Right cardiac atrium (tissue), 5 donors: ENCODE results near the gene DAPK1. TPM values are rescaled to one million over a fixed set of nuclear protein-coding genes. Genes with fewer than 3 reads are reported as not detected.

Experiments used
- ATAC-seq, 2 donors: fragments of 200-7000 bp; cut with Tn5 transposase; one replicate each; pipeline versions ENCODE4 v1.8.0 to v1.9.1; 2020; ENCODE audit warnings: moderate library complexity in 2 of 2, mild to moderate bottlenecking in 1 of 2
- DNase-seq, 3 donors: peaks; one replicate each; pipeline ENCODE4 v3.0.0-alpha.2; 2020
- H3K27ac ChIP-seq: one replicate; pipeline ENCODE4 v1.5.1; 2013; ENCODE audit warnings: mild to moderate bottlenecking, low read length, control low read depth, moderate library complexity
- H3K27me3 ChIP-seq: one replicate; pipeline ENCODE4 v1.6.1; 2013; ENCODE audit not compliant: control insufficient read depth, insufficient read depth
- H3K4me1 ChIP-seq: one replicate; pipeline ENCODE4 v1.6.1; 2013; ENCODE audit warnings: low read length; ENCODE audit not compliant: control insufficient read depth, insufficient read depth
- H3K4me3 ChIP-seq: one replicate; pipeline ENCODE4 v1.5.1; 2013; ENCODE audit warnings: low read length, control low read depth
- H3K9me3 ChIP-seq: one replicate; pipeline ENCODE4 v1.6.1; 2013; ENCODE audit warnings: low read length; ENCODE audit not compliant: control insufficient read depth
- WGBS: extraction: QIAGEN DNeasy Blood & Tissue Kit; methylation state at CpG from one replicate; pipeline ENCODE4 v1.1.7; 2013; 5-methylcytosine and 5-hydroxymethylcytosine counted together
- intact Hi-C, 4 donors: fragments of 100-400 bp; cut with DNase I; formaldehyde crosslinking; loops; one replicate each; pipeline versions ENCODE4 v1.11.0 to v1.14.0; 2022 to 2023
- polyA plus RNA-seq: library from polyadenylated mRNA; stranded (reverse); fragments of 200-250 nt; gene quantifications from one replicate; pipeline ENCODE4 v1.2.3, GENCODE V29; 2013
- total RNA-seq, 4 donors: library from RNA; stranded (reverse); fragmentation: NEBNext Ultra II Directional; extraction: Animal tissue kit (Norgen Biotek cat#: 25700); gene quantifications; one replicate each; pipeline ENCODE4 v1.2.1, GENCODE V29; 2021
- donor health status: healthy with polysubstance abuse.
- donor health status: DM: no; HTN: yes; CAD: no.
- donor health status: DM: no; HTN: no; CAD: no.
- donor health status: DM: no; HTN: yes; CAD: no; lungs with severe emphysema.
- donor health status: DM: yes; HTN: yes; CAD: no.

Gene DAPK1
- total and polyA plus RNA-seq, 5 donors = 5.2 to 20.1 (median 18.5) TPM

DNA sequence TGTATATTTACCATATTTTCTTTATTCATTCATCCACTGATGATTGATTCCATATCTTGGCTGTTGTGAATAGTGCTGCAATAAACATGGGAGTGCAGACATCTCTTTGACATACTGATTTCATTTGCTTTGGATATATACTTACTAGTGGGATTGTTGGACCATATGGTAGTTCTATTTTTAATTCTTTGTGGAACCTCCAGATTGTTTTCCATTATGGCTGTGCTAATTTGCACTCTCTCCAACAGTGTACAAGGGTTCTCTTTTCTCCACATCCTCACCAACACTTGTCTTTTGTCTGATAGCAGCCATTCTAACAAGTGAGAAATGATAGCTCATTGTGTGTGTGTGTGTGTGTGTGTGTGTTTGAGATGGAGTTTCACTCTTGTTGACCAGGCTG lies 86.7 kb downstream of the DAPK1 start:
- DNase-seq = no peak
- no peak for ATAC-seq
- H3K4me1 ChIP-seq = peaks cover 5% of the 10 kb centered on the region

DNA sequence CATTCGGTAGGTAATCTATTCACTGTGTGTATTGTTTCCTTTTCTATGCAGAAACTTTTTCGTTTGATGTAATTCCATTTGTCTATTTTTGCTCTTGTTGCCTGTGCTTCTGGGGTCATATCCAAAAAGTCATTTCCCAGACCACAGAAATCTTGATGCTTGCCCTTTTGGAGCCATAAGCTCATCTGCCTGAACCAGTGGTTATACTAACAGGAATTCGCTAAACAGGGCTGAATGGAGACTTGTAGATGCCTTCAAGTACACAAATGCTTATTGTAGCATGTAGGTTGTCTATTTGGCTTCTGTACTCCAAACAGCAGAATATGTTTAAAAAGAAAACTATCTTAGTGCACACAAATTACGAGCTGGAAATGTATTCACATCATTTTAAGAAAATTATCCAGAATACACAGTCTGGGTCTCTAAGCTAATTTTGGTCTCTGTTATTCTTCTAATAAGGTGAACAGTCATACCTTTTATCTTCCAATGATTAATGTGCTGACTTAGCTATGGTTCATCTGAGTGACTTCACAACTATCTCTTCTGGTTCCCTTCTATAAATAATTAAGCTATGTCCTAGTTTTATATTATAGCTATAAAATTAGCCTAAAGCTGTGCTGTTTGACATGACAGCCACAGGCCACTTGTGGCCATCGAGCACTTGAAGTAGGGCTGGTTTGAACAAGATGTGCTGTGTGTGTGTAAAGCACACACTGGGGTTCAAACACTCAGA lies 87.6 kb downstream of the DAPK1 start:
- Histone ChIP-seq H3K9me3 (no peaks in the 10 kb centered on the region), H3K4me1 (peaks cover 5% of the 10 kb centered on the region), H3K27ac (no peak overlapping the region), H3K4me3 (no peak overlapping the region), H3K27me3 (no peaks in the 10 kb centered on the region)
- ATAC-seq = no peak
- intact Hi-C loops = no loop called here
- DNase-seq = no peak
- WGBS = 80% methylated on average over 5 of the region's 5 CpGs

More for the DNA sequence above, 86.7 kb downstream of the DAPK1 start:
- no peaks in the 10 kb centered on the region for H3K9me3 ChIP-seq
- no peaks in the 10 kb centered on the region for H3K27me3 ChIP-seq
- H3K4me3 ChIP-seq = no peak overlapping the region
- intact Hi-C loops = no loop called here
- H3K27ac ChIP-seq = no peak overlapping the region

DNA sequence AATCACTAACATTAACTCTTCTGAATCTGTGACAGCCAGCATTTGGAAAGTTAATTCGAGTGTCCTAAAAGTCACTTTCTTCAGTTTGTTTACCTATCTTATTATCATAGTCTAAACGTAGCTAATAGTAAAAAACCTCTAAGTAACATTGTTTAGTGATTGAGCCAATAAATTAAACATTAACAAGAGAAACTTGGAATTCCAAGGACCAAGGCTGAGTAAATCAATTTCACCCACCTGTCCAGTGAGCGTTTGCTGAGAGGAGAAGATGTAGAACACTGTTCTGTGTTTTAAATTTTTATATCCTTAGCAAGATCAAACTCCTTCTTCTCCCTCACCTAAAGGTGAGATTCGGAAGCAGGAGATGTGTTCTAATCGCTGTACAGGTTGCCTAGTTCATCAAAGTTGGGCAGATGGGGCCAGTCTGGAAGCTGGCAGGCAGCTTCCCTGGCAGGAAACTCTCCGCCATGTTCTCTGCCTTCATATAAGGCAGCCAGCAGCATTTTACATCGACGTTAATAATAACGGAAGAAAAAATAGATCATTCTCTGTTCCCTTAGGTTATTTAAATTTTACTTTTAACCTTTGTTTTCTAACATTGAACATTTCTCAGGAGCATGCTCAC lies 89.2 kb downstream of the DAPK1 start:
- H3K9me3 ChIP-seq = no peaks in the 10 kb centered on the region
- H3K4me3 ChIP-seq = no peak overlapping the region
- 91% methylated on average over 9 of the region's 9 CpGs for WGBS
- no peaks in the 10 kb centered on the region for H3K27me3 ChIP-seq
- ATAC-seq (no peak), DNase-seq (no peak)
- peaks cover 2% of the 10 kb centered on the region for H3K4me1 ChIP-seq
- intact Hi-C loops = no loop called here
- no peak overlapping the region for H3K27ac ChIP-seq

DNA sequence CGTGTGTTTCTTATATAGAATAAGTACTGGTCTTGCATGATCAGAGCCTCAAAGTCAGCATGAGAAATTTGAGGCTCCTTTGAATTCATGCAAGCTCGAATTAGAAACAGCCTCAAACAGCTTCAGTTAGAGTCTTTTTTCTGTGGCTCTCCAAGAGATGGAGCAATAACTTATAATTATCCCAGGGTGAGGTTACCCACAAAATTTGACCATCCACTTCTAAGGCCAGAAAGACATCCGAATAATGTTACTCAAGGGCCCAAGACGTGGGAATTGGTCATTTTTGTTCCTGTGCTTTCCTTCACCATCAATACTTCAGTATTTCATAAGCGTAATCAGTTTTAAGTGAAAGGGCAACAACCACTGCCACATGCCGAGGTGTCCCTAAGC lies 89.7 kb downstream of the DAPK1 start:
- H3K9me3 ChIP-seq = no peaks in the 10 kb centered on the region
- no peak overlapping the region for H3K4me3 ChIP-seq
- 92% methylated on average over 6 of the region's 6 CpGs for WGBS
- H3K27me3 ChIP-seq = no peaks in the 10 kb centered on the region
- H3K4me1 ChIP-seq = no peaks in the 10 kb centered on the region
- intact Hi-C loops = no loop called here
- ATAC-seq = no peak
- H3K27ac ChIP-seq = no peak overlapping the region
- DNase-seq = no peak

DNA sequence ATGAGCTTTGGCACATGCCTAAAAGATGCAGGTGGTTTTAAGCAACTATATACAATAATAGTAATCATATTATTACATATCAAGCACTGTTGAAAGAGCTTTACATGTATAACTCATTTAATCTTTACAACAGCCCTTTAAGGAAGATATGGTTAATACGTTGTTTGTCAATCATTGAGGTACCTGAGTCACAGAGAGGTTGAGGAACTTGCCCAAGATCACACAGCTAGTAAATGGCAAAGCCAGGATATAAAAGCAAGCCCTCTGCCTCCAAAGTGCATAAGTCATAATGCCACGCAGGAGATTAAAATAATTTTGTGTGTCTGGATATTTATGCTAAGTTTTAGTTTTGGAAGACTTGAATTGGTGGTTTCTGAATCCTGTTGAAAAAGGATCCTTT lies 90.2 kb downstream of the DAPK1 start:
- Histone ChIP-seq H3K4me1 (peaks cover 3% of the 10 kb centered on the region), H3K9me3 (no peaks in the 10 kb centered on the region), H3K4me3 (no peak overlapping the region), H3K27ac (no peak overlapping the region), H3K27me3 (no peaks in the 10 kb centered on the region)
- intact Hi-C loops = no loop called here
- WGBS = 93% methylated on average over 2 of the region's 2 CpGs
- DNase-seq = no peak
- ATAC-seq = no peak

DNA sequence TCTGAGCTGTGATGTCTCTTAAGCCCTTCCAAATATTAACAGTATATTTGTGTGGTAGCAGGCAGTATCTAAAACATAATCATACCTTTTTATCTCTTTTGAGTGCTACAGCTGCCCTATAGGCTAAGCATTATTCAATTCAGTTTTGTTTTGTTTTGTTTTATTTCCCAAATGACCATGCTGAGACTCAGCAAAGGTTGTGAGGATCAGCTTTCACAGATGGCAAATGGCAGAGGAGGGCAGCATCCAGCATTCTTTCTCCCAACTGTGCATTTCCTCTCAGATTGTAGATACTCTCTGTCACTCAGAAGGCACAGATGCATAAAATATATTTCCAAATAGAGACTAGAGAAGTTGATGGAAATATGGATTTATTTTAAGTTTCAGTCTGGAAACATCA lies 90.7 kb downstream of the DAPK1 start:
- peaks cover 5% of the 10 kb centered on the region for H3K4me1 ChIP-seq
- intact Hi-C loops = no loop called here
- DNase-seq = no peak
- H3K9me3 ChIP-seq = no peaks in the 10 kb centered on the region
- ATAC-seq = no peak
- no peak overlapping the region for H3K27ac ChIP-seq
- H3K4me3 ChIP-seq = no peak overlapping the region
- H3K27me3 ChIP-seq = no peaks in the 10 kb centered on the region

DNA sequence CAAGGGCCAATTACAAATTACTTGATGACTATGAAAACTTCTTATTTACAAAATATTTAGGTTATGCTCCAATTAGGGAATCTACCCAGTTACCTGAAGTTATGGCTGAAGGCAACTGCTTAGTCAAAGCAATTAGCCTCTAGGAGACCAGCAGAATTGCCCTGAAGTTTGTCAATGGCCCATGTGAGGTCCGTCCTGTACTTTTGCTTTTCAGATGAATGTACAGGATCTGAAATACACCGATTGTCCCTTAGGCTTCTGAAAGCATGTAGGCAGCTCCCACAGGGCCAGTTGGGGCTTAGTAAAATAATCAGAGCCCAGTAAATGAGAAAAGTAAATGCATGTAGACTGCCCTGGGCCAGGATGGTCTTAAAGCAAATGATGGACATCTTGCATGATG lies 93.3 kb downstream of the DAPK1 start:
- intact Hi-C loops = no loop called here
- no peak overlapping the region for H3K27ac ChIP-seq
- H3K4me3 ChIP-seq = no peak overlapping the region
- H3K9me3 ChIP-seq = no peaks in the 10 kb centered on the region
- H3K27me3 ChIP-seq = no peaks in the 10 kb centered on the region
- ATAC-seq (no peak), DNase-seq (no peak)
- WGBS = 94% methylated on average over 2 of the region's 2 CpGs
- H3K4me1 ChIP-seq = peaks cover 5% of the 10 kb centered on the region

DNA sequence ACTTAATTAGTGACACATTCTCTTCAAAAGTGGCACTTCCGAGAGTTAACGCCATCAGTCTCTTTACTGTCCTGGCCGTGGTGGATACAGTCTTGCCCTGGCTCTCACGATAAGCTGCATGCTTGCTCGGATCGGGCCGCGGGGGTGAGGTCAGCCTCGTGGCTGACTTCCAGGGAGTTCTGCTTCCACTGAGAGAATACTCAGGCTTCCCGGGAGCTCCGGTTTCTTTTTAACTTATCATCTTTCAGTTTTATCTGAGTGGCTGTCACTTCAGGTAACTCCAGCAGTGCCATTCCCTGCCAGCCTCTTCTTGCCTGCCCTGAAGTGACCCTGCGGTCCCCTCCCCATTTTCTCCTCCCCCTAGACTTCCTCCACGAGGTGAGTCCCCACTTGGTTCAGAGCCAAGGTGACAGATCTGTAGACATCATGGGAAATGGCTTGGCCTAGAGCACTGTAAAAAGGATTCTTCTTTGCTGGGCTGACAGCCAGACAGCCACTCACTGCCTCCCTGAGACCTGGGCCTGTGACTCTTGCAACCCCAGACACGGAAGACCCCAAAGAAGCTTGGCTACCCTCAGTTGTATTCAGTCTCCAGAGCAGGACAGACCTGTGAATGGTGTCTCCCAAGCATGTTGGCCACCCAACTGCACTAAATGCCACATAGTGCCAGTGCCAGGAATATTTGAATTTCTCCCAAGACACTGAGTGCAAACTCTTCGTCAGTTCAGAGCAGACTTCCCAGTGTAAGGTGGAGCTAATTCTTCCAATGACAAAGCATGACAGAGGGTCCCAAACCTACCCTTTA lies 95.1 kb downstream of the DAPK1 start:
- DNase-seq = peak; percentile 76 to 89 (median 87)
- Histone ChIP-seq H3K27ac (peak overlapping the region; percentile 68), H3K4me1 (peaks cover 13% of the 10 kb centered on the region), H3K9me3 (no peaks in the 10 kb centered on the region), H3K27me3 (no peaks in the 10 kb centered on the region), H3K4me3 (peak overlapping the region; percentile 17)
- ATAC-seq = peak; percentile 84 to 87
- intact Hi-C loops = no loop called here
- WGBS = 13% methylated on average over 15 of the region's 15 CpGs

DNA sequence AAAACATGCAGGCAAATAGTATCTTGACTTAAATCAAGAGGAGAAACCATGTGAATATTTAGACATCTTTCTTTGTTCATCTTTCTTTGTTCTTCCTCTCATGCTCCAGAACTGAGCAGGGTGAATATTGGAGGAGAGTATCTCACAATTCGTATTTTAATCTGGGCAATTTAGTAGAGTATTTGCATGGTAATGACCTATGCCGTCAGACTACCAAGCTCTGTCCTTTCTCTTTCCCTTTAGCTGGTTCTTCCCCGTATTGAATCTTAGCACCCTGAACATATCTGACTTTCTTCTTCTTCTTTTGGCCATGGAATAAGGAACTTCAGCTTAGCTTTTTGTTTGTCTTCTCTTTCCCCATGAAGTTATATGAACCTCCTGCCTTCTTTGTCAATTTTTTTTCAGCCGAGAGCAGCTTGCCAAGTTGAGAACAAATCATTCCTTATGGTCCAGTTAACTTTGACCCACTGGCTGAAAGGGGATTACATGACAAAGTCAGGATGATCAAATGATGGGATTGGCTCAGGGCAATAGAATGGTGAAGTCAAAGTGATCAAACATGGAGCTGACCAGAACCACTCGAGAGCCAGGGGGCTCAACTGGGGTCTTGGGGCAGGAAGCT lies 95.8 kb downstream of the DAPK1 start:
- H3K27ac ChIP-seq = no peak overlapping the region
- H3K9me3 ChIP-seq = no peaks in the 10 kb centered on the region
- no peak overlapping the region for H3K4me3 ChIP-seq
- 67% methylated on average over 5 of the region's 5 CpGs for WGBS
- H3K4me1 ChIP-seq = peaks cover 13% of the 10 kb centered on the region
- H3K27me3 ChIP-seq = no peaks in the 10 kb centered on the region
- intact Hi-C loops = no loop called here
- DNase-seq (no peak), ATAC-seq (no peak)

DNA sequence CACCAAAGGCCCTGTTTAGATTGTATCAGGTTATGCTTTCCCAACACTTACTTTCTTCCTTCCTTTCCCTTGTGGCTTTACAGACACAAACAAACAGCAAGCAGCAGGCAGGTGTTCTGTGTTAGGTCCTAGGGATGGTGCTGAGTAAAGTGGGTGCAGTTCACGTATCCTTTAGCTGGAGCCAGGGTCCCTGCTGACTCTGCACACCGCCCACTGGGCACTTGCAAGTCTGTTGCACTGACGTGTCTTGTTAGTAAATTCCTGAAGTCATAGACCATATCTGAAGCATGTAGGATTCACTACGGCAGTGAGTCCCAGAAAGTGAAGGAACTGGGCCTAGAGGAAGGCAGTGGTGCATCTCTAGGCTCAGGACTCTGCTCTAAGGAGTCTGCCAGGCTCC lies 96.5 kb downstream of the DAPK1 start:
- Histone ChIP-seq H3K27me3 (no peaks in the 10 kb centered on the region), H3K4me1 (peaks cover 13% of the 10 kb centered on the region), H3K9me3 (no peaks in the 10 kb centered on the region), H3K4me3 (no peak overlapping the region), H3K27ac (no peak overlapping the region)
- 81% methylated on average over 4 of the region's 4 CpGs for WGBS
- intact Hi-C loops = no loop called here
- DNase-seq (no peak), ATAC-seq (no peak)

DNA sequence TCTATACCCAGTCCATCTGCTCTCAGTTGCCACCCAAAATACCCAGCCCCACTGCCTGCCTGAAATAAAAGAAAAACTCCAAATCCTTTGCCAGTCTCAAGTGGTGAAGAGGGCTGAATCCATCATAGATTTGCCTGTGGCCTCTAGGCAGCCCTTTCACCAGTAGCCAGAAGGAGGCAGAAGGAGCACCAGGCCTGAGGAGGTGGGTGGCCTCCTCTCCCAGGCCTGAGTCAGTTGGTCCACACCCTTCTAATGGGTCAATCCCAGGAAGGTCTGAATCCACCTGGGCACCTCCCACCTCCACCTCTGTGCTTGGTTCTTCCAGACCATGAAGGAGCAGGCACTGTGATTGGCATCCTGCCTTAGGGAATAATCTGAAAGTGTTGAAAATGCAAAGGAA lies 97.0 kb downstream of the DAPK1 start:
- intact Hi-C loops = no loop called here
- Histone ChIP-seq H3K27ac (no peak overlapping the region), H3K4me1 (peaks cover 13% of the 10 kb centered on the region)

More for the DNA sequence above, 97.0 kb downstream of the DAPK1 start:
- ATAC-seq (no peak), DNase-seq (no peak)
- H3K9me3 ChIP-seq = no peaks in the 10 kb centered on the region
- no peak overlapping the region for H3K4me3 ChIP-seq
- no peaks in the 10 kb centered on the region for H3K27me3 ChIP-seq
